Retinal pigment epithelial cell (primary cell): ENCODE measurements around the gene TUBGCP5.
A peak's percentile ranks its signal among the peaks of the same experiment; 100 is the strongest.

Source experiments
- DNase-seq: peaks from one replicate; pipeline ENCODE4 v3.0.0-alpha.2; 2010; ENCODE audit warnings: low read depth
- H3K4me3 ChIP-seq: 2 replicates; pipeline ENCODE4 v1.5.1; 2011; ENCODE audit warnings: mild to moderate bottlenecking, low read length, control low read depth, moderate library complexity
- TF ChIP-seq, protein P1 (sequence below): conservative IDR thresholded peaks from 2 replicates; pipeline ENCODE4 v1.5.1; 2011; ENCODE audit warnings: low read depth, low read length, control low read depth, inconsistent platforms

TUBGCP5 gene

DNA sequence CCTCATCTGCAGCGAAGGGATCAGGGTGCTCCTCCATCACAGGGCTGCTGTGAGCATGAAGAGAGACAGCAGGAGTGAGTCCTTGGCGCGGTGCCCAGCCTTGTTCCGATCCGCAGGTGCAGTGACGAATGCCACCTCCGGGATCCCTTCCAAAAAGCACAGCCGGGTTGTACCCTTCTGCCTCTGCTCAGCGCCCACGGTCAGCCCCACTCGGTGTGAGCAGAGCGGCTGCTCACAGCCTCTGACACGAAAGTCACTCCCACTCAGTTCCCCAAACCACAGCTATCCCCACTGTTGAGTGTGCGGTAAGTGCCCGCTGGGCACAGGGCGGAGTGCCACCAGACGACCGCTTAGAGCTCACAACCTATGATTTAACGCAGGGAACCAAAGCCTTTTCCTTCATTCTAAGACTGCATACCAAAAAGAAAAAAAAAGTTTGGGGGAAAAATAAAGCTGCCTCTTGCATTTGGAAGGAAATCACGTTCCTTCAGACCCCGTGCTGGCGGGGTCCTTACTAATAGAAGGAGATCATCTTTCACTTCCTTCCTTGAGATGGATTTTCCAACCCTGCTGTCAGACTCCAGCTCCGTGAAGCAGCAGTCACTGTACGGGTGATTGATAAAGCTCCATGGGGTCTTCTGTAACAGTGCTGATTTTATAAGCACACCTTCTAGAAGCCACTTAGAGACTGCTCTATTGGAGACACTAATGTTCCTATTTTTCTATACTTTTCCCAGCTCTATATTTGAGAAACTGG, 34.7 kb upstream of the TUBGCP5 start:
- no peak for DNase-seq
- TF ChIP-seq, protein P1, sequence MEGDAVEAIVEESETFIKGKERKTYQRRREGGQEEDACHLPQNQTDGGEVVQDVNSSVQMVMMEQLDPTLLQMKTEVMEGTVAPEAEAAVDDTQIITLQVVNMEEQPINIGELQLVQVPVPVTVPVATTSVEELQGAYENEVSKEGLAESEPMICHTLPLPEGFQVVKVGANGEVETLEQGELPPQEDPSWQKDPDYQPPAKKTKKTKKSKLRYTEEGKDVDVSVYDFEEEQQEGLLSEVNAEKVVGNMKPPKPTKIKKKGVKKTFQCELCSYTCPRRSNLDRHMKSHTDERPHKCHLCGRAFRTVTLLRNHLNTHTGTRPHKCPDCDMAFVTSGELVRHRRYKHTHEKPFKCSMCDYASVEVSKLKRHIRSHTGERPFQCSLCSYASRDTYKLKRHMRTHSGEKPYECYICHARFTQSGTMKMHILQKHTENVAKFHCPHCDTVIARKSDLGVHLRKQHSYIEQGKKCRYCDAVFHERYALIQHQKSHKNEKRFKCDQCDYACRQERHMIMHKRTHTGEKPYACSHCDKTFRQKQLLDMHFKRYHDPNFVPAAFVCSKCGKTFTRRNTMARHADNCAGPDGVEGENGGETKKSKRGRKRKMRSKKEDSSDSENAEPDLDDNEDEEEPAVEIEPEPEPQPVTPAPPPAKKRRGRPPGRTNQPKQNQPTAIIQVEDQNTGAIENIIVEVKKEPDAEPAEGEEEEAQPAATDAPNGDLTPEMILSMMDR: no peak
- no peak overlapping the region for H3K4me3 ChIP-seq

- no peak overlapping the region for H3K4me3 ChIP-seq
- TF ChIP-seq, protein P1: no peak
- DNase-seq: no peak
Measured at GRCh38 chr15:23072633-23073032, 33.3 kb upstream of the TUBGCP5 start.

GRCh38 chr15:23069496-23070166, 30.3 kb upstream of the TUBGCP5 start:
- H3K4me3 ChIP-seq: no peak overlapping the region
- DNase-seq: no peak
- TF ChIP-seq, protein P1: peak; percentile 4

GRCh38 chr15:23067416-23067815, 28.0 kb upstream of the TUBGCP5 start:
- no peak for DNase-seq
- no peak overlapping the region for H3K4me3 ChIP-seq
- TF ChIP-seq, protein P1: no peak

DNA sequence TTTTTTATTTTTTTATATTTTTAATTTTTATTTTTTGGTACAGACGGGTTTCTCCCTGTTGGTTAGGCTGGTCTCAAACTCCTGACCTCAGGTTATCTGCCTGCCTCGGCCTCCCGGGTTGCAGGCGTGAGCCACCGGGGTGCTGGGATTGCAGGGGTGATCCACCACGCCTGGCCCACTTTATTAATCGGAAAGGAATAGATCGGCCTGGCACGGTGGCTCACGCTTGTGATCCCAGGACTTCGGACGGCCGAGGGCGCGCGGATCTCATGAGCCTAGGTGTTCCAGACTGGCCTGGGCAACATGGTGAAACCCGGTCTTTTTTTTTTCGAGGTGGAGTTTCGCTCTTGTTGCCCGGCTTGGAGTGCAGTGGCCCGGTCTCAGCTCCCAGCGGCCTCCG, 26.5 kb upstream of the TUBGCP5 start:
- no peak for DNase-seq
- no peak overlapping the region for H3K4me3 ChIP-seq
- TF ChIP-seq, protein P1: no peak

DNA sequence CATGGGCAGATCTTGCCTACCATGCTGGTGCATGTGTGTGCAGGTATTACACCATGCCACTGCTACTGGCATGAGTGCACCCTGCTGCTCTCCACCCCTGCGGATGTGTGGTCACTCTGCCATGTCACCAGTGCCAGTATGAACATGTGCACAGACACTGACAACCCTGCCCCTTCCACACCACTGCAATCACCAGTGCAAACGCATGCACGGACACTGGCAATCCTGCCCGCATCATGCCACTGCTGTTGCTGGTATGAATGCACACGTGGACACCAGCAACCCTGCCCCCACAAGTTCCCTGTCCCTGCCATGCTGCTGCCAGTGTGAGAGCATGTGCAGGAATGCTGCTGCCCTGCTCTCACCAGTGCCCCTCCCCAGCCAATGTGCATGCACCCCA, 24.8 kb upstream of the TUBGCP5 start:
- no peak overlapping the region for H3K4me3 ChIP-seq
- no peak for DNase-seq
- TF ChIP-seq, protein P1: no peak

GRCh38 chr15:23057707-23058106, 18.3 kb upstream of the TUBGCP5 start:
- TF ChIP-seq, protein P1: no peak

More at GRCh38 chr15:23057707-23058106, 18.3 kb upstream of the TUBGCP5 start:
- no peak overlapping the region for H3K4me3 ChIP-seq
- no peak for DNase-seq
